ENCODE data around the gene SMS.

- no peak for TF ChIP-seq CTCF (IDR thresholded peaks at IDR 0.05)
- no peak for TF ChIP-seq POLR2AphosphoS5 (IDR thresholded peaks at IDR 0.05)
These were observed 11.3 kb upstream of the SMS start for GRCh38 chrX:21929209-21929608.

All from breast epithelium (tissue), 3 donors.